ENCODE measurements around the gene GBE1. TPM values are rescaled to one million over a fixed set of nuclear protein-coding genes. Genes with fewer than 3 reads are reported as not detected.

GBE1 gene
- polyA plus RNA-seq (2013, experiment 1 of 2), result 18.4 TPM
- 18.6 TPM for polyA plus RNA-seq (2013, experiment 2 of 2)

DNA sequence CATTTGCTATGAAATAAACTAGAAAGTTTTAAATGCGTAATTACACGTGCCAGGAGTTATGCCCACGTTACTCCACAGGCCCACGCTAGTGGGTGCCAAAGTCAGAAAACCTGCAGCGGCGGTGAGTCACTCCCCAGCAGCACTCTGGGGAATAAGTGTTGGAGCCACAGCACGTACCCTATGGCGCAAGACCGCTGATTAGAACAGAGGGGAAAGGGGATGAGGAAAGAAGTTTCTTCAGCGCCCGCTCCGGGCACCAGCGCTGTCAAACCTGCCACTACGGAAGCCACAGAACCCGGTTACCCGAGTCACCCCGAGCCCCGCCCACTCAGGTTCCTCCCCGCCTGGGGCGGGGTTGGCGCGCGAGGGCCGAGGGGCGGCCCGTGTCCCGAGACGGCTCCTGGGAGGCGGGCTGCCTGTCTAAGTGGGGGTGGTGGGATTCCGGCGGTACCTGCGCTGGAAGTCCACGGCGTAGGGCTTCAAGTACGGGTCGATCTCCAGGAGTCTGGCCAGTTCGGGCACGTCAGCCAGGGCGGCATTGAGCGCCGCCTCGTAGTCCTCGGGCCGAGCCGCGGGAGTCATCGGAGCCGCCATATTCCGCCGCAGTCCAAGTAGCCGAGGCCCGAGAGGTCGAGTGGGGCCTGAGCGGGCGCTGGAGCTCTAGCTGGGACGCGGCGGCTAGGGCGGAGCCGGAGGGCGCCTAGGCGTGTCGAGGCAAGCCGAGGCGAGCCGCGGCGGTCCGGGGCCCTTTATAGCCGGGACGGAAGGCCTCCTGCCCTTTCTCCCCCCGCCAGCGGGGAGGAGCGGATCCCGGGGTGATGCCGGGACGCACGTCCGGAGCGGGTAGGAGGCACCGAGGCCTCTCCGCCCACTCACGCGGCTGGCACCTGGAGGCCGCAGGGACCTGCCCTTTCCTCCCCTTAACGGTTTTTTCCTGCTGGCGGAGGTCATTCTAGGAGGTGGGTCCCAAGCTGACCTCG, at the start of gene GBE1:
Gene GBE1 (minus strand): TSS at position 722 of the 980 bp plus-strand sequence. CDS start 128 bp downstream, at position 594.
- peaks cover 0 to 20% of the 10 kb centered on the region in 2 experiments for H3K36me3 ChIP-seq (ENCODE audit: control insufficient read depth in 1 of 2, insufficient read depth in 2 of 2, low read depth in 1 of 2, low read length in 2 of 2)
- H2BK5ac ChIP-seq (ENCODE audit: low read depth, low read length, poor library complexity, severe bottlenecking), result peak within 1 kb of the TSS; percentile 99
- peak within 1 kb of the TSS; percentile 91 for H4K91ac ChIP-seq (ENCODE audit: low read length)
- peak within 1 kb of the TSS; percentile 76 for H3K4me2 ChIP-seq (ENCODE audit: low read length, poor library complexity, severe bottlenecking)
- peak within 1 kb of the TSS; percentile 40 to 94 for H2BK12ac ChIP-seq (ENCODE audit: low read length in 2 of 2)
- peak within 1 kb of the TSS; percentile 100 for H4K8ac ChIP-seq (ENCODE audit: low read length)
- peaks cover 3% of the 10 kb centered on the region for H3K4me1 ChIP-seq (ENCODE audit: control insufficient read depth, insufficient read depth, low read depth, low read length)
- under 1% methylated on average over 81 of the region's 88 CpGs for WGBS
- H3K9me3 ChIP-seq (ENCODE audit: control insufficient read depth, low read length), result no peaks in the 10 kb centered on the region
- DNase-seq, result peak; percentile 97
- peak within 1 kb of the TSS; percentile 91 for H2BK120ac ChIP-seq (ENCODE audit: low read depth, low read length)
- peak within 1 kb of the TSS; percentile 96 for H3K9ac ChIP-seq (ENCODE audit: low read length)
- peak within 1 kb of the TSS in 1 of 2 experiments; percentile 99 for H3K23ac ChIP-seq (ENCODE audit: low read length in 2 of 2)
- peak within 1 kb of the TSS; percentile 94 to 100 for H3K4ac ChIP-seq (ENCODE audit: low read depth in 1 of 2, low read length in 2 of 2)
- H3K18ac ChIP-seq (ENCODE audit: low read depth in 1 of 2, low read length in 2 of 2), result peak within 1 kb of the TSS; percentile 95 to 100
- H2BK15ac ChIP-seq (ENCODE audit: low read depth, poor library complexity, severe bottlenecking), result peak within 1 kb of the TSS; percentile 95
- no peaks in the 10 kb centered on the region for H3K27me3 ChIP-seq (ENCODE audit: control insufficient read depth in 1 of 2, insufficient read depth in 1 of 2, low read length in 2 of 2)
- H3K14ac ChIP-seq (ENCODE audit: low read length in 2 of 2), result peak within 1 kb of the TSS in 1 of 2 experiments; percentile 89
- peaks cover 4% of the 10 kb centered on the region for H3K79me1 ChIP-seq (replicated peaks; ENCODE audit: low read length, poor library complexity, severe bottlenecking)
- H3K4me3 ChIP-seq (ENCODE audit: insufficient read depth in 1 of 2, low read depth in 1 of 2, low read length in 2 of 2), result peak within 1 kb of the TSS; percentile 74 to 83
- H2AK5ac ChIP-seq (ENCODE audit: low read length, severe bottlenecking), result peak within 1 kb of the TSS; percentile 87
- peak within 1 kb of the TSS; percentile 99 for H3K27ac ChIP-seq (ENCODE audit: low read length, poor library complexity, severe bottlenecking)
- H2AFZ ChIP-seq (ENCODE audit: low read depth, low read length), result peak within 1 kb of the TSS; percentile 97

DNA sequence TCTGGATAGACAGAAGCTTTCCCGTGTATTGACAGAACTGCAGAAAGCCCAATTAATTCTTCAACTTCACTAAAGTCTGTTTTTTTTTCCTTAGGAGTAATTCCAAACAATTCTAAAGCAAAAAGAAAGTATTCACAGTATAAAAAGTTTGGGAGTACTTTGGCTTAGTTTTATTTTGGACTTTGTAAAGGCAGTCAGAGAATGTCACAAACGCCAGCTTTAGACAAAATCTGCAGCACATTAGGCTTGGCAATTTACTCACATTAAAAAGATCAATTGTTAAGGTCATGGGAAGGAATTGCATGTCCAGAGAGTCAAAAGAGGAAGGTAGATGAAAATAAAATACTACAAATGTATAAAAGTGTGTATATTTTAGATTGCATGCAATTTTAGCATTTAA, 47.5 kb upstream of the GBE1 start:
- Histone ChIP-seq H2BK15ac (ENCODE audit: low read depth, poor library complexity, severe bottlenecking) (no peak overlapping the region), H3K9me3 (ENCODE audit: control insufficient read depth, low read length) (no peaks in the 10 kb centered on the region)
- 83% methylated on average over 1 of the region's 2 CpGs for WGBS

DNA sequence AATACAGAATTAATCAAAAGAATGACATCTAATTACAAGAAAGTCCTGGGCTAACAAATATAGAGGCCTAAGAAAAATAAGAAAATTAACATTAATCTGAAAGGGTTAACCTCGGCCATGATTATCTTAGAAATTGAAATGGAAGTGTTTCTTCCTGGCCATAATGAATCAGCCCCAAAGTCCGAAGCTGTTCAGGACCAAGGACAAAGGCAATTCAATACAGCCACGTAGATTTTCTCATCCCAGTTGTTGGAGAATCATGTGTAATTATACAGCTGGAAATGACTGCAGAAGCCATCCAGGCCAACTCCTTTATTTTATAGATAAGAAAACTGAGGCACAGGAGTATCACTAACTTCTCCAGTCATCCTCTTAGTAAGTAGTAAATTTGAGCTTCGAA, 38.0 kb upstream of the GBE1 start:
- no peak for DNase-seq
- Histone ChIP-seq H3K27me3 (ENCODE audit: control insufficient read depth in 1 of 2, insufficient read depth in 1 of 2, low read length in 2 of 2) (no peaks in the 10 kb centered on the region), H3K36me3 (ENCODE audit: control insufficient read depth in 1 of 2, insufficient read depth in 2 of 2, low read depth in 1 of 2, low read length in 2 of 2) (no peaks in the 10 kb centered on the region), H2AK5ac (ENCODE audit: low read length, severe bottlenecking) (no peak overlapping the region), H3K23ac (ENCODE audit: low read length in 2 of 2) (no peak overlapping the region), H3K9ac (ENCODE audit: low read length) (no peak overlapping the region), H3K4me1 (ENCODE audit: control insufficient read depth, insufficient read depth, low read depth, low read length) (no peaks in the 10 kb centered on the region), H2BK12ac (ENCODE audit: low read length in 2 of 2) (no peak overlapping the region), H3K18ac (ENCODE audit: low read depth in 1 of 2, low read length in 2 of 2) (no peak overlapping the region), H3K9me3 (ENCODE audit: control insufficient read depth, low read length) (no peaks in the 10 kb centered on the region), H2BK5ac (ENCODE audit: low read depth, low read length, poor library complexity, severe bottlenecking) (no peak overlapping the region), H3K79me1 (replicated peaks; ENCODE audit: low read length, poor library complexity, severe bottlenecking) (no peaks in the 10 kb centered on the region), H2BK120ac (ENCODE audit: low read depth, low read length) (no peak overlapping the region), H4K91ac (ENCODE audit: low read length) (no peak overlapping the region), H3K4ac (ENCODE audit: low read depth in 1 of 2, low read length in 2 of 2) (no peak overlapping the region), H3K4me2 (ENCODE audit: low read length, poor library complexity, severe bottlenecking) (no peak overlapping the region), H3K27ac (ENCODE audit: low read length, poor library complexity, severe bottlenecking) (no peak overlapping the region), H4K8ac (ENCODE audit: low read length) (no peak overlapping the region), H3K4me3 (ENCODE audit: insufficient read depth in 1 of 2, low read depth in 1 of 2, low read length in 2 of 2) (no peak overlapping the region), H2BK15ac (ENCODE audit: low read depth, poor library complexity, severe bottlenecking) (no peak overlapping the region), H2AFZ (ENCODE audit: low read depth, low read length) (no peak overlapping the region), H3K14ac (ENCODE audit: low read length in 2 of 2) (no peak overlapping the region)
- WGBS, result 50% methylated on average over 1 of the region's 4 CpGs

More for the DNA sequence above, 47.5 kb upstream of the GBE1 start:
- Histone ChIP-seq H3K14ac (ENCODE audit: low read length in 2 of 2) (no peak overlapping the region), H4K91ac (ENCODE audit: low read length) (no peak overlapping the region), H3K4me3 (ENCODE audit: insufficient read depth in 1 of 2, low read depth in 1 of 2, low read length in 2 of 2) (no peak overlapping the region), H3K4ac (ENCODE audit: low read depth in 1 of 2, low read length in 2 of 2) (no peak overlapping the region), H3K36me3 (ENCODE audit: control insufficient read depth in 1 of 2, insufficient read depth in 2 of 2, low read depth in 1 of 2, low read length in 2 of 2) (no peaks in the 10 kb centered on the region), H4K8ac (ENCODE audit: low read length) (no peak overlapping the region), H3K4me1 (ENCODE audit: control insufficient read depth, insufficient read depth, low read depth, low read length) (no peaks in the 10 kb centered on the region), H3K4me2 (ENCODE audit: low read length, poor library complexity, severe bottlenecking) (no peak overlapping the region), H2AK5ac (ENCODE audit: low read length, severe bottlenecking) (no peak overlapping the region), H3K27ac (ENCODE audit: low read length, poor library complexity, severe bottlenecking) (no peak overlapping the region), H3K9ac (ENCODE audit: low read length) (no peak overlapping the region), H3K79me1 (replicated peaks; ENCODE audit: low read length, poor library complexity, severe bottlenecking) (no peaks in the 10 kb centered on the region), H2BK12ac (ENCODE audit: low read length in 2 of 2) (no peak overlapping the region), H3K23ac (ENCODE audit: low read length in 2 of 2) (no peak overlapping the region), H2BK5ac (ENCODE audit: low read depth, low read length, poor library complexity, severe bottlenecking) (no peak overlapping the region), H2BK120ac (ENCODE audit: low read depth, low read length) (no peak overlapping the region), H3K18ac (ENCODE audit: low read depth in 1 of 2, low read length in 2 of 2) (no peak overlapping the region), H3K27me3 (ENCODE audit: control insufficient read depth in 1 of 2, insufficient read depth in 1 of 2, low read length in 2 of 2) (no peaks in the 10 kb centered on the region), H2AFZ (ENCODE audit: low read depth, low read length) (no peak overlapping the region)
- no peak for DNase-seq

DNA sequence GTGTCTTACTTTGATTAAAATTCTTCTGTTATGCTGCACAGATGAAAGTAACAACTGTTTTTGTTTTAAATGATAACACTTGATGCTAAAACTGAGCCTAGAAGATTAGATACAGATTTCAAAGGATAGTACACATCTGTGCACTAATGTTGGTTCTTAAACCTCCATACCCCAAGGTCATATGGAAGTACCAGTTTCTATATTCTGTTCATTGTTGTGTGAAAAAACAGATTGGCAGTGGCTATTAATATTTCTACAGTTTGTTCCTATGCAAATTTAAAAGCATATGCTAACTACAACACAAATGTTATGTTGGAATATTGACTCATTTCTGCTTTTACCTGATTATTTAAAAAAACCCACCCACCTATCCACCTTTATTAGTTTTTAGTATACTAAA, 32.0 kb upstream of the GBE1 start:
- H3K27ac ChIP-seq (ENCODE audit: low read length, poor library complexity, severe bottlenecking), result no peak overlapping the region
- no peak overlapping the region for H2BK15ac ChIP-seq (ENCODE audit: low read depth, poor library complexity, severe bottlenecking)
- no peak overlapping the region for H3K4ac ChIP-seq (ENCODE audit: low read depth in 1 of 2, low read length in 2 of 2)
- no peak overlapping the region for H3K23ac ChIP-seq (ENCODE audit: low read length in 2 of 2)
- no peak overlapping the region for H2BK120ac ChIP-seq (ENCODE audit: low read depth, low read length)
- no peak overlapping the region for H4K8ac ChIP-seq (ENCODE audit: low read length)
- H3K4me1 ChIP-seq (ENCODE audit: control insufficient read depth, insufficient read depth, low read depth, low read length), result no peaks in the 10 kb centered on the region
- H3K36me3 ChIP-seq (ENCODE audit: control insufficient read depth in 1 of 2, insufficient read depth in 2 of 2, low read depth in 1 of 2, low read length in 2 of 2), result no peaks in the 10 kb centered on the region
- H4K91ac ChIP-seq (ENCODE audit: low read length), result no peak overlapping the region
- no peaks in the 10 kb centered on the region for H3K79me1 ChIP-seq (replicated peaks; ENCODE audit: low read length, poor library complexity, severe bottlenecking)
- no peak overlapping the region for H3K18ac ChIP-seq (ENCODE audit: low read depth in 1 of 2, low read length in 2 of 2)
- no peaks in the 10 kb centered on the region for H3K27me3 ChIP-seq (ENCODE audit: control insufficient read depth in 1 of 2, insufficient read depth in 1 of 2, low read length in 2 of 2)
- H2BK12ac ChIP-seq (ENCODE audit: low read length in 2 of 2), result no peak overlapping the region
- no peak overlapping the region for H2AFZ ChIP-seq (ENCODE audit: low read depth, low read length)
- DNase-seq, result no peak
- no peak overlapping the region for H2BK5ac ChIP-seq (ENCODE audit: low read depth, low read length, poor library complexity, severe bottlenecking)
- H3K4me2 ChIP-seq (ENCODE audit: low read length, poor library complexity, severe bottlenecking), result no peak overlapping the region
- H3K9me3 ChIP-seq (ENCODE audit: control insufficient read depth, low read length), result no peaks in the 10 kb centered on the region
- no peak overlapping the region for H3K9ac ChIP-seq (ENCODE audit: low read length)
- no peak overlapping the region for H3K14ac ChIP-seq (ENCODE audit: low read length in 2 of 2)
- no peak overlapping the region for H3K4me3 ChIP-seq (ENCODE audit: insufficient read depth in 1 of 2, low read depth in 1 of 2, low read length in 2 of 2)
- no peak overlapping the region for H2AK5ac ChIP-seq (ENCODE audit: low read length, severe bottlenecking)

Measured in mesenchymal stem cell (in vitro differentiated cells and primary cell).